NCI-H345 (cell line): ENCODE data around the gene ZC3H12A.
A peak's percentile ranks its signal among the peaks of the same experiment; 100 is the strongest.

ENCODE experiments used
- DNase-seq: peaks from one replicate; lab custom pipeline; 2025; lab: John Stamatoyannopoulos, UW

The ZC3H12A gene

GRCh38 chr1:37455516-37455915, 18.9 kb upstream of the ZC3H12A start:
- DNase-seq, result no peak

GRCh38 chr1:37456614-37457013, 17.8 kb upstream of the ZC3H12A start:
- no peak for DNase-seq

DNA sequence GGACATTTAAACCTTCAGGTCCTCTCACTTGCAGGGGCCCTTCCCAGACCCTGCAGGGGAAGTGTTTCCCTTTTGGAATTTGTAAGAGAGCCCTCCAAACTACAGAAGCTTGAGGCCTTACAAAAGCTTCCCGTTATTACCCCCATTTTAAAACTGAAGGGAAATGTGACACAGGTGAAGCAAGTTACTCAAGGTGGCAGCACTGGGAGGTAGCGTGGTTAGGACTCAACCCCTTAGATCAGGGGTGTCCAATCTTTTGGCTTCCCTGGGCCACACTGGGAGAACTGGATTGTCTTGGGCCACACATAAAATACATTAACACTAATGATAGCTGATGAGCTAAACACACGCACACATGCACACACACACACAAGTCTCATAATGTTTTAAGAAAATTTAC, 15.8 kb upstream of the ZC3H12A start:
- DNase-seq, result no peak

GRCh38 chr1:37461698-37462436, 12.5 kb upstream of the ZC3H12A start:
- no peak for DNase-seq

- DNase-seq, result no peak
These were observed 9.9 kb upstream of the ZC3H12A start for GRCh38 chr1:37464443-37464842.

- no peak for DNase-seq
These were observed 8.5 kb upstream of the ZC3H12A start for GRCh38 chr1:37465593-37466517.

DNA sequence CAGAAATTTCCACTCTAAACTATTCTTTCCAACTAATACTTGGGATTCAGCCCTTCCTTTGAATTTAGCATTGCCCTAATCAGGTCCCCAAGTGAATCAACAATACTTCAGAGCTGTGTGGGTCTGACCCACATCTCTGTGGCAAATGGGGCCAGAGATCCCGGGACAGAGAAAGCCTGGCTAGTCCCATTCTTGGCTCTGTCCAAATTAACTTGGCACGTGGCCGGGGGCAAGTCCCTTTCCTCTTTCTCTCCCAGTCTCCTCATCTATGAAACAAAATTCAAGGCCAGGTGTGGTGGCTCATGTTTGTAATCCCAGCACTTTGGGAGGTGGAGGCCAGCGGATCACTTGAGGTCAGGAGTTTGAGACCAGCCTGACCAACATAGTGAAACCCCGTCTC, 6.3 kb upstream of the ZC3H12A start:
- no peak for DNase-seq

DNA sequence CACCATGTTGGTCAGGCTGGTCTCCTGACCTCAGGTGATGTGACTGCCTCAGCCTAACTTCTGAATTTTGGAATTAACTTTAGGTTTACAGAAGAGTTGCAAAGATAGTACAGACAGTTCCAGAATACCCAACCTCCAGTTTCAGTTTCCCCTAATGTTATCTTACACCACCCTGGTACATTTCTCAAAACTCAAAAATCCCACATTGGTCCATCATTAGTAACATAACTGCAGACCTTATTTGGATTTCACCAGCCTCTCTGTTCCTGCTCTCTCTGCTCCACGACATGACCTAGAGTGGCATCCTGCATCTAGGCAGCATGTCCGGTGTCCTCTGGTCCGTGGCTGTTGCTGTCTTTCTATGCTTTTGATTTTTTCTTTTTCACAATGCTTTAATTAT, 5.0 kb upstream of the ZC3H12A start:
- no peak for DNase-seq

DNA sequence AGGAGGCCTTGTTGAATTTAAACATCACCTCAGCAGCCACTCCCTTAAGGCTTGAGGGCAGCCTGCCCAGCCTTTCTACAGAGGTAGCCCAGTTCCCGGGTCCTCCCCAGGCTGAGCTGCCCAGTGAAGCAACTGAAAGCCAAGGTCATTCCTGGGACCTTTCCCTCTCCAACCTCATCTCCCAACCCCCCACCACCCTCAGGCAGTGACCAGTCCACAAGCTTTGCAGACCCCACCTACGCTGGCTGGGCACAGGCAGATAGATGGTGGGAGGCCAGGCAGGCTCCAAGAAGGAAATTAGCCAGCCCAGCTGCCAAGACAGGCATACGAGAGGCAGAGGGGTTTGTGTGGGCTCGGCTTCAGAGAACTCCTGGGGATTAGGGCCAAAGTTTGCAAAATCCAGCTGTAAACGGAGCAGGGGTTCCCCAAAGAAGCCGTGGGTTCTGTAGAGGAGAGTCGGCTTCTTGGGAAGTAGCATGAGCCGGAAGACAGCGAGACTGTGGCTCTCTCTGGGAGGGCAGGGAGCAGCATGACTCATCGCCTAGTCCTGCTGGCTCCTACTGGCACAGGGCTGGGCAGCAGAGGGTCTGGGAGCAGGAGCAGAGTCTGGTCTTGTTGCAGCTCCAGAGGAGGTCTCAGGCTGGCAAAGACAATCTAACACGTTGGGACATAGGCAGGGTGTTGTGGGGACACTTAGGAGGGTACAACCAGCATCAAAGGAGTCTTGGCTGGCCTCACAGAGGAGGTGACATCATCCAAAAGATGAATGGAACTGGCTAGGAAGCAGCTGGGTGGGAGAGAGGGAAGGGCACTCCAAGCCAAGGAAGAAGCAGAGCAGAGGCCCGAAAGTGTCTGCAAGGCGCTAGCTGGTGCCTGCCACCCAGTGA, 2.8 kb upstream of the ZC3H12A start:
- DNase-seq, result no peak

DNA sequence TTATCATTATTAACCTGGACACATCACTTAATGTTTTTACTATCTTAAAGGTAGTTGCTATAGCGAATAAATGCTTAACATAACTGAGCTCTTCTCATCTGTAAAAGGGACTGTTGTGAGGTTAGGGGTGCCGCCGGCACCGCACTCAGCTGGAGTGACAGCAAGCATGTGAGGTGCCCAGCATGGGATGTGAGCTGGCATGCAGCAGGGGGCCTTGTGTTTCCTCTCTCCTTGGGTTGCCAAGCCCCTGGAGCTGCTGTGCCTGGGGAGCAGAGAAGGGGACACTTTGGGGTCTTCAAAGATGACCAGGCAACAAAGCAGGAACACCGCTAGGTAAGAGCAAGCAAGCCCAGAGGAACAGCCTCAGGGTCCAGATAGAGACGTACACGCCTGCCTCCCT, 2.1 kb upstream of the ZC3H12A start:
- DNase-seq, result no peak

DNA sequence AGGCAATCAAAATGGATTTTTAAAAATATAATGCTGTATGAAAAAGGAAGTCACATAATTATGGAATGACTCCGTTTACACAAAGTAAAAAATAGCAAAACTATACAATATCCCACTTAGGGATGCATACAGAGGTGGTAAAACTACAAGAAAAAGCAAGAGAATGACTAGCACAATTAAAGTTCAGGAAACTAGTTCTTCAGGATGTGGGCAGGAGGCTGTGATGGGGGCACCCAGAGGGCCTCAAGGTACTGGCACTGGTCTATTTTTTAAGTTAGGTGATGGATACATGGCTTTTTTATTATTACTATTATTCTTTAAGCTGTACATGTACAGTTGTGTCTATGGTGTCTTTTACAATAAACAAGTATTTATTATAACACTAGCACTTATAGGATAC, 1.4 kb upstream of the ZC3H12A start:
- DNase-seq, result no peak

GRCh38 chr1:37473431-37474045, 842 bp upstream of the ZC3H12A start:
- peak; percentile 9 for DNase-seq

DNA sequence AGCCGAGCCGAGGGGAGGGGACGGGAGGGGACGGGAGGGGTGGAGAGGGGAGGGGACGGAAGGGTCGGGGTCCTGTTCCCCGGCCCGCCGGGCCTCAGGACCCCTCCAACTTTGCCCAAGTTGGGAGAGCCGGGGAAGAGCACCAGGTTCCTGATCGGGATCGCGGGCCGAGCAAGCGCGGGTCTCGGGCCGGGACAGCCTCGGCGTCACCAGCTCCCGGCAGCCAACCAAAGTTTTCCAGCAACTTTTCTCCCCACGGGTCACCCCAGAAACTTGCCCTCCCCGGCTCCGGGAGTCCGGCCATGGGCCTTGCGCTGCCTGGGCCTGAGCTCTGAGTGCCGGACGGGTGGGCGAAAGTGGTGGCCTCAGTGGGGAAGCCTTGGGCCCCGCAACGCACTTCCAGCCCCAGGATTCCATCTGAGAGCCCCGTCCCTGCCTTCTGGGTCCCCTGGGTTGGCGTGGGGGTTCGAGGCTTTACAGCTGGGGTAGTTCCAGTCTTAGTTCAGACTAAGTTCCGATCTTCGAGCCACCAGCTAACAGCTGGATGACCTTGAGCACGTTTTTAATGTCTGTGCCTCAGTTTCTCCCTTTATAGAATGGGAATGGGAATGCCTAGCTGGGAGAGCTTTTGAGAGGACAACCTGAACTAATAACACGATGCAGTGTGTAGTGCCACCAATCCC, 458 bp downstream of the ZC3H12A start:
- DNase-seq, result no peak

GRCh38 chr1:37475380-37476086, 1.2 kb downstream of the ZC3H12A start:
- DNase-seq, result no peak

DNA sequence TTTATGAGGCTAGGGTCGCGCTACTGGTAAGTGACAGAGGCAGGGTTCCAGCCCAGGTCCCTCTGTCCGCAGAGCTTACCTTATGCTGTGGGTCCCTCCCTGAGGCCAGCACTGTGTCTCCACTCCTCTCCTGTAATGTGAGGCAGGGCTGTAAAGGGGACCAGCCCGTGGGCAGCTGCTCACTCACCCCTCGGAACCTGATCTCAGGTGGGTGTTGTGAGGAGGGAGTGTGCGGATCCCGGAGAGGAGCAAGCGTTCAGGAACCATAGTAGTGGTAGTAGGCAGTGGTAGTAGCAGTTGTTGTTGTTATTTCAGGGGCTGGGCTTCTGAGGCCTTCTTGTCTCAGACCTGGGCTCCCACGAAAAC, 1.7 kb downstream of the ZC3H12A start:
- DNase-seq, result no peak

GRCh38 chr1:37476460-37477197, 2.2 kb downstream of the ZC3H12A start:
- no peak for DNase-seq

DNA sequence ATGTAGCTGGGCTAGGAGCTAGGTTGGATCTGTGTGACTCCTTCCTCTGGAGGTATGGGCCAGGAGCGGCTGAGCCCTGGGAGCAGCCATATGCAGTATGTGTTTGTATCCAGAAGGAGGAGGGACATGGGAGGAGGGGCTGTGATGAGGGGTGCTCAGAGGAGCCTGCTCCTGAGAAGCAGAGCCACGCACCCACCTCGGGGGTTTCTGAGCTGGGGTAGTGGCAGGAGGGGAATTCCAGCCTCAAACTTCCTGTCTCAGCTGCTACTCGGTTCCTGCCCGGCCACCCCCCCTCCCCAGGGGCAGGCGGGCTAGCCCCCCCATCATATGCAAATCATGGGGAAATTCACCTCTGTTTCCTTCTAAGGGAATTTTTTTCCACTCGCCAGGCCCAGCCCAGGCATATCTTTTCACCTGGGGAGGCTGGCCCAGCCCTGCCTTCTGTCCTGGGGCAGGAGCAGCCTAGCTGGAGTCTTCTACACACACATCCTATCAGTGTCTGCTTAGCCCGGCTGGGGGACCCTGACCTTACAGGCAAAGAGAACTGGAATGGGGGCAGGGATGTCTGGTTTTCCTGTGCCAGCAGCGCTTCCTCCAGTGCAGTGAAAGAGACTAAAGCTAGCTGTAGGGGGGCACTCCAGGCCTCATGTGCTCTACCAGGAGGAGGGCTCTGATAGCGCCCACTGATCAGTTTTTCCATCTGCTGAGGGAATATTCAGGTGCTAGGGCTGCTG, 3.0 kb downstream of the ZC3H12A start:
- DNase-seq, result no peak

DNA sequence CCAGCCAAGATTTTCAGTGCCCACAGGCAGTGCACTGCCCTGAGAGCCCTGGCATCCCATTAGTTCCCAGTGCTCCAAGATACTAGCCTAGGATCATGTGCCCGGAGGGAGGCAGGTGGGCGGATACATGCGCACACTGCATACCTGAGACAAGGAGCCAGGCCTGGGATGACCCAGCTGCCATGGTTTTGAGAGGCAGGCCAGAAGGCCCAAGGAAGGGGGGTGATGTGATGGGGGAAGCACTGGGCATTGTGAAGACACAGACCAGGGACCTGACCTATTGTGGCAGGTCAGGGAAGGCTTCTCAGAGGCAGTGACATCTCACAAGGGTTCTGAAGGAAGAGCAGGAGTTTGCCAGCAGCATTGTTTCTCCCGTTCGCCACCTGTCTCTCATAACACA, 3.6 kb downstream of the ZC3H12A start:
- no peak for DNase-seq

GRCh38 chr1:37478451-37478881, 4.1 kb downstream of the ZC3H12A start:
- no peak for DNase-seq
